ENCODE results near the gene USP25.
A peak's percentile ranks its signal among the peaks of the same experiment; 100 is the strongest.

USP25 gene

GRCh38 chr21:15772654-15773053 lies 42.9 kb downstream of the USP25 start:
- H3K36me3 ChIP-seq (ENCODE audit: low read depth) = no peaks in the 10 kb centered on the region
- TF ChIP-seq CTCF (IDR thresholded peaks at IDR 0.05; ENCODE audit: poor library complexity, severe bottlenecking) = no peak
- DNase-seq (ENCODE audit: low spot score) (no peak), ATAC-seq (ENCODE audit: low read depth) (no peak)
- H3K9me3 ChIP-seq (ENCODE audit: severe bottlenecking) = no peaks in the 10 kb centered on the region
- H3K4me1 ChIP-seq (ENCODE audit: insufficient read depth, poor library complexity, severe bottlenecking) = peaks cover 67% of the 10 kb centered on the region
- no peaks in the 10 kb centered on the region for H3K27me3 ChIP-seq (ENCODE audit: insufficient read depth, poor library complexity, severe bottlenecking)
- peak overlapping the region; percentile 96 for H3K27ac ChIP-seq (ENCODE audit: poor library complexity, severe bottlenecking)
- H3K4me3 ChIP-seq (ENCODE audit: severe bottlenecking) = no peak overlapping the region

DNA sequence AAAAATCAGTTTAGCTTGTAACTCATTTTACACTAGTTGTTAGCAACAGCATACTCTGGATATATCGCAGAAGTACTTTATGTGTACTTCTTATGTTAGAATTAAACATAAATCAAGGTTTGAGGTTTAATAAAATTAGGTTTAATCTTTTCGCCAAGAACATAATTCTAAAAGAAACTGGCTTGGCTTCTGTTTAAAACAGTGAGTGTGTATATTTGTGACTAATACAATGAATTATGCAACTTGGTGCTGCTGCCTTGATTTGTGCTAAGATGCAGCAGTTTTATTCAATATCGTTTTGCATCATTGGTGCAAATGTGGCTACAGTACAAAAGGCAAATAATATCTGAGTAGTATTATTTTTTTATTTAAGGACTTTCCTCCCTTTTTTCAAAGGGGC lies 44.8 kb downstream of the USP25 start:
- DNase-seq (ENCODE audit: low spot score) = no peak
- Histone ChIP-seq H3K4me3 (ENCODE audit: severe bottlenecking) (no peak overlapping the region), H3K27ac (ENCODE audit: poor library complexity, severe bottlenecking) (peak overlapping the region; percentile 96), H3K36me3 (ENCODE audit: low read depth) (0 out of 2 replicates have a peak, but pooled peaks cover 3% of the 10 kb centered on the region), H3K9me3 (ENCODE audit: severe bottlenecking) (no peaks in the 10 kb centered on the region), H3K4me1 (ENCODE audit: insufficient read depth, poor library complexity, severe bottlenecking) (peaks cover 67% of the 10 kb centered on the region), H3K27me3 (ENCODE audit: insufficient read depth, poor library complexity, severe bottlenecking) (no peaks in the 10 kb centered on the region)
- no peak for TF ChIP-seq CTCF (IDR thresholded peaks at IDR 0.05; ENCODE audit: poor library complexity, severe bottlenecking)
- ATAC-seq (ENCODE audit: low read depth) = peak; percentile 53

DNA sequence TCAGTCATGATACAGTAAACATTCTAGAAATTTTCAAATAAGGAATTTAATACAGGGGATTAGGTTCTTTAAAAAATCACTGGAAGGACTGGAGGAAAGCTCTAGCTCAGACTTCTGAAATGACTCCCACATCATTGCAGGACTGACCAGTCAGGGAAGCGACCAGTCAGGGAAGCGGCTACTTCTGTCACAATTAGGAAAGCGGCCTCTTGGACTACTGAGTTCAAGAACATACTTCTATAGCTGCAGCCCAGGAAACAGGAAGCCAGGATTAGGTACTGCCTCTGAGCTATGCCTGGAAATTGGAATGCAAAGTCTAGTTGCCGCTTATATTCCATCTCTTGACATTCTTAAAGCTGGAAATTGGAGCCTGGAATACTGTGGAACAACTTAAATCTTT lies 45.5 kb downstream of the USP25 start:
- Histone ChIP-seq H3K4me3 (ENCODE audit: severe bottlenecking) (no peak overlapping the region), H3K27ac (ENCODE audit: poor library complexity, severe bottlenecking) (peak overlapping the region; percentile 96), H3K27me3 (ENCODE audit: insufficient read depth, poor library complexity, severe bottlenecking) (no peaks in the 10 kb centered on the region), H3K4me1 (ENCODE audit: insufficient read depth, poor library complexity, severe bottlenecking) (peaks cover 60% of the 10 kb centered on the region), H3K36me3 (ENCODE audit: low read depth) (peaks cover 8% of the 10 kb centered on the region), H3K9me3 (ENCODE audit: severe bottlenecking) (no peaks in the 10 kb centered on the region)
- DNase-seq (ENCODE audit: low spot score) = no peak
- peak; percentile 41; the same call in 2 of the 3 replicates for ATAC-seq (ENCODE audit: low read depth)
- TF ChIP-seq CTCF (IDR thresholded peaks at IDR 0.05; ENCODE audit: poor library complexity, severe bottlenecking) = no peak

DNA sequence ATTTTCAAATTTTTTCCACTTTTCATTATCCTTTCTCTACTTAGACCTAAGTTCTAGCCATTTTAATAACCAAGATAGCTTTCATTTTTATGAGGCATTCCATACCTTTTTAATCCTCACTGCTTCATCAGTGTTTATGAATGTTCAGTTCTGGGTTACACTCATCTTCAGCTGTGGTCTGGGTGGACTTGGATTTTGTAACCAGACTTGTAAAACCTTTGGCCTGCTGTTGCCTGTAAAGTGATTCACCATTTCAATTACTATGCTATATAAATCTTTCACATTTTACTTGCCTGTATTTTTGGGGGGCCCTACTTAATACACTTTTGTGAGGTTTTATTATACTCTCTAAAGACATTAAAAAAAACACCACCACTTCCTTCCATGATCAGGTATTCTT lies 46.2 kb downstream of the USP25 start:
- no peak for TF ChIP-seq CTCF (IDR thresholded peaks at IDR 0.05; ENCODE audit: poor library complexity, severe bottlenecking)
- Histone ChIP-seq H3K27me3 (ENCODE audit: insufficient read depth, poor library complexity, severe bottlenecking) (no peaks in the 10 kb centered on the region), H3K9me3 (ENCODE audit: severe bottlenecking) (no peaks in the 10 kb centered on the region), H3K27ac (ENCODE audit: poor library complexity, severe bottlenecking) (peak overlapping the region; percentile 96), H3K4me3 (ENCODE audit: severe bottlenecking) (no peak overlapping the region), H3K36me3 (ENCODE audit: low read depth) (peaks cover 12% of the 10 kb centered on the region), H3K4me1 (ENCODE audit: insufficient read depth, poor library complexity, severe bottlenecking) (peaks cover 58% of the 10 kb centered on the region)
- DNase-seq (ENCODE audit: low spot score) (no peak), ATAC-seq (ENCODE audit: low read depth) (peak; percentile 94)

- Histone ChIP-seq H3K4me3 (ENCODE audit: severe bottlenecking) (no peak overlapping the region), H3K4me1 (ENCODE audit: insufficient read depth, poor library complexity, severe bottlenecking) (peaks cover 58% of the 10 kb centered on the region), H3K36me3 (ENCODE audit: low read depth) (peaks cover 19% of the 10 kb centered on the region), H3K27ac (ENCODE audit: poor library complexity, severe bottlenecking) (peak overlapping the region; percentile 96), H3K9me3 (ENCODE audit: severe bottlenecking) (no peaks in the 10 kb centered on the region), H3K27me3 (ENCODE audit: insufficient read depth, poor library complexity, severe bottlenecking) (no peaks in the 10 kb centered on the region)
- no peak for TF ChIP-seq CTCF (IDR thresholded peaks at IDR 0.05; ENCODE audit: poor library complexity, severe bottlenecking)
- ATAC-seq (ENCODE audit: low read depth) (no peak), DNase-seq (ENCODE audit: low spot score) (no peak)
Measured at GRCh38 chr21:15776818-15777217, 47.0 kb downstream of the USP25 start.

Measured in RWPE2 (cell line).